SKM-1 (cell line): ENCODE data around the gene CSNK1G1.
"Not testable (repeated sequence)": the region's sequence is repeated elsewhere in the genome, so short reads cannot be mapped to it uniquely, and the experiment has no call there.

Source experiments
- DNase-seq: peaks from one replicate; lab custom pipeline; 2025; ENCODE audit not compliant: unreplicated experiment; lab: John Stamatoyannopoulos, UW

The CSNK1G1 gene

GRCh38 chr15:64288999-64289398 lies 67.0 kb downstream of the CSNK1G1 start:
- no peak for DNase-seq

GRCh38 chr15:64288577-64288976 lies 67.4 kb downstream of the CSNK1G1 start:
- no peak for DNase-seq

DNA sequence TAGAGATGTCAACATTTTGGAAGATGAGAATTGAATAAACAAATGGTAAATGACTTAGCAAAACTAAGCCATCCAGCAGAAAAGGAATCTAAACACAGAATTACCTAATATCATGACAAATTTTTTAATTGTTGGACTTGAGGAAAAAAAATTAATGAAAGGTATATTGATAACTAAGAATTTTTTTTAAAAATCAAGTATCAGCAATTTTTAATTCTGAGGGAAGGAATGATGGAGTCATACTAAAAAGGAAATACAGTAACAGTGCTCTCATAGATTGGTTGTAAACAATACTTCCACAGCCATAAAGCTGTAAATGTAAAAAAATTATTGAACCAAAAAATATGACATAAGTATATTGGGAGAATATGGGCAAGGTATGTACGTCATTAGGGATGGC lies 68.0 kb downstream of the CSNK1G1 start:
- no peak for DNase-seq

DNA sequence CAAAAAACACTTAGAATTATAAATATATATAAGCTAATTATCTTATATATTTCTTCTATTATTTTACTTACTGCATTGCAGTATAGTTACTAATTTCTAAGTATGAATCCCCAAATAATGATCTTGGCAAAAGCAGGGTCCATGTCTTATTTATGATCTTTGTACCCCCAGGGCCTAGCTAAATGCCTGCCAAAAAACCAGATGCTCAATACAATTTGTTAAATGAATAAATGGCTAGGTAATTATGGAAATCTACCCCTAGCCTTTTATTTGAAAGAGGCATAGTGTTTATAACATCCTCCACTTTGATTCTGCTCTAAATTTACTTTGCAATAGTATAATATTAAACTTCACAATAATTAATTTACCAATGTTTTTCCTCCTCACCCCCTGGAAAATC lies 69.5 kb downstream of the CSNK1G1 start:
- DNase-seq: no peak

DNA sequence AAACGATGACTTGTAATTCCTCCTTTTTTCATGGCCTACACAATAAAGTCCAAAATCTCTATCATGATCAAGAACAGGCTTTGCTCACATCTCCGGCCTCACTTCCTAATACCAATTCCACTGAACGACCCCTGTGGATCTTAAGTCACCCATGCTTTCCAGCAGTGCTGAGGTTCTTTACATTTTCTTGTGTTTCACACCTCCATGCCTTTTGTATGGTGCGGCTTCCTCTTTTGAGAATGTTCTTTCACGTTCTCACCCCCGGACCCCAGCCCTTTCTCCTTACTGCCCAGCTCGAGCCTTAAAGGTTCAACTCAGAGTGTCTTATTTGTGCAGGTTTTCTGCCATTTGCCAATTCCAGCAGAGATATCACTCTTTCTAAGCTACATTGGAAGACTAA lies 70.1 kb downstream of the CSNK1G1 start:
- DNase-seq: no peak

GRCh38 chr15:64285150-64285549 lies 70.8 kb downstream of the CSNK1G1 start:
- DNase-seq: no peak

- peak; percentile 71 for DNase-seq
These were observed 71.9 kb downstream of the CSNK1G1 start for GRCh38 chr15:64284042-64284441.

- DNase-seq: no peak
These were observed 73.3 kb downstream of the CSNK1G1 start for GRCh38 chr15:64282701-64283100.

DNA sequence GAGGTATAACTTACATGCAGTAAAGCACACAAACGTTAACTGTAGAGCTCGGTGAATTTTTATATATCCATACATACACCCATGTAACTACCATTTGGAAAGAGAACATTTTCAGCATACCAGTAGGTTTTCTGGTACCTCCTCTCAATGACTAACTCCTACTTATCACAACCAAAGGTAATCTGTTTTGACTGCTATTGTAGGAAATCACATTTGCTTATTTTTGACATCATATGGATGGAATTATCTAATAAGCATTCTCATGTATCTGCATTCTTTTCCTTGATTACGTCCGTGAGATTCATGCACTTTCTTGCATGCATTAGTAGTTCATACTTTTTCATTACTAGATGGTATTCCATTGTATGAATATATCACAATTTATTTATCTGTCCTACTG lies 76.8 kb downstream of the CSNK1G1 start:
- no peak for DNase-seq

- DNase-seq: no peak
These were observed 80.0 kb downstream of the CSNK1G1 start for GRCh38 chr15:64275934-64276333.

DNA sequence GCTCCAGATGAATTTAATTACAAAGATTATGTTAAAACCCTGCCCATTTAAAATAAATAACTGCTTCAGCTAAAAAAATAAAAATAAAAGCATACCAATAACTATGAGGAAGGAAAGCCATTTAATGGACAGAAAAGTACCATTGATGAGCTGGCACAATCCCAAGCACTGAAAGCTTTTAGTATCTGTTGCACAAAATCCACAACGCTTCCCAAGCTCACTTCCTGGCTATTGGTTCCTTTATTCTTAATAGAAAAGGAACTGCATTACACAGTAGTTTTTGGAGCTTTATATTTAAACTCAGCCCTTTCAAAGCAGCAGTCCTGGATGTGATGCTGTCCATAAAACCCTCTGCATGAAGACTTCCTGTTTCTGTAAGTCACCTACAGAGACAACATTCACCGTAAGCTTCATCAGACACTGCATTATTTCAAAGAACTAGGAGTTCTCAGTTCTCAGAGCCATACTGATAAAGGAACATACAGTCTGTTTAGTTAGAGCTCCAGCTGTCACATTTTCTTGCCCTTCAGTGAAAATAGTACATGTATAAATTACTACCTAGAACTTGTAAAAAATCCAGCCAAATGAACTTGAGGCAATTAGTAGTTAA lies 81.5 kb downstream of the CSNK1G1 start:
- no peak for DNase-seq

DNA sequence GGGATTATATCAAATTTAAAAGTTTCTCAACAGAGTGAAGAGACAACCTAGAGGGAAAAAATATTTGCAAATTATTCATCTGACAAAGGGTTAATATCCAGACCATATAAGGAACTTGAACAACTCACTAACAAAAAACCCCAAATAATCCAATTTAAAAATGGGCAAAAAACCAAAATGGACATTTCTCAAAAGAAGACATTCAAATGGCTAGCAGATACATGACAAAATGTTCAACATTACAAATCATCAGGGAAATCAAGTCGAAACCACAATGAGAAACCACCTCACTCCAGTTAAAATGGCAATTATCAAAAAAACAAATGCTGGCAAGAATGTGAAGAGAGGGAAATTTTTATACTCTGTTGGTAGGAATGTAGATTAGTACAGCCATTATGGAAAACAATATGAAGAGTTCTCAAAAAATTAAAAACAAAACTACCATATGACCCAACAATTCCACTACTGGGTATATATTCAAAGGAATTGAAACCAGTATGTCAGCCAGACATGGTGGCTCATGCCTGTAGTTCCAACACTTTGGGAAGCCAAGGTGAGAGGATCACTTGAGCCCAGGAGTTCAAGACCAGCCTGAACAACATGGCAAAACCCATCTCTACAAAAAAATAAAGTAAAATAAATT lies 88.5 kb downstream of the CSNK1G1 start:
- no peak for DNase-seq

- DNase-seq: not testable (repeated sequence)
These were observed 90.8 kb downstream of the CSNK1G1 start for GRCh38 chr15:64265188-64265587.

GRCh38 chr15:64264502-64264901 lies 91.5 kb downstream of the CSNK1G1 start:
- no peak for DNase-seq

DNA sequence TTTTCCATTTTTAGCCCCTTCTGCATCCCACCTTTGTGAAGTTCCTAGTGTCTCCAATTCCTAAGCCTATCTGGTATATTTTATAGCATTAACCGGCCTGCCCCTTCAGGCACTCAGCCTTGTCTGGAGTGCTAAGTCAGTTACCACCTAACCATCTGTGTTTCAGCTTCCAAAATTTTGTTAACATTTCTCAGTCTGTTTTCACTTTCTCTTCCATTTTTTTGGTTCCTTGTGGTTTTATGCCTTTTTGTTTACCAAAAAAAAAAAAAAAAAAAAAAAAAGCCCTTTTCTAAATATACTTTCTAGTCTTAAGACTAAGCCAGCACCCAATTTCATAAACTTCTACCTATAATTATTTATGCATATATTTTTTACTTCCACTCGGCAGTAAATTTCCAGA lies 92.4 kb downstream of the CSNK1G1 start:
- DNase-seq: no peak

GRCh38 chr15:64256051-64256450 lies 99.9 kb downstream of the CSNK1G1 start:
- no peak for DNase-seq

GRCh38 chr15:64251658-64252057 lies 104.3 kb downstream of the CSNK1G1 start:
- DNase-seq: no peak

GRCh38 chr15:64251121-64251520 lies 104.9 kb downstream of the CSNK1G1 start:
- no peak for DNase-seq

DNA sequence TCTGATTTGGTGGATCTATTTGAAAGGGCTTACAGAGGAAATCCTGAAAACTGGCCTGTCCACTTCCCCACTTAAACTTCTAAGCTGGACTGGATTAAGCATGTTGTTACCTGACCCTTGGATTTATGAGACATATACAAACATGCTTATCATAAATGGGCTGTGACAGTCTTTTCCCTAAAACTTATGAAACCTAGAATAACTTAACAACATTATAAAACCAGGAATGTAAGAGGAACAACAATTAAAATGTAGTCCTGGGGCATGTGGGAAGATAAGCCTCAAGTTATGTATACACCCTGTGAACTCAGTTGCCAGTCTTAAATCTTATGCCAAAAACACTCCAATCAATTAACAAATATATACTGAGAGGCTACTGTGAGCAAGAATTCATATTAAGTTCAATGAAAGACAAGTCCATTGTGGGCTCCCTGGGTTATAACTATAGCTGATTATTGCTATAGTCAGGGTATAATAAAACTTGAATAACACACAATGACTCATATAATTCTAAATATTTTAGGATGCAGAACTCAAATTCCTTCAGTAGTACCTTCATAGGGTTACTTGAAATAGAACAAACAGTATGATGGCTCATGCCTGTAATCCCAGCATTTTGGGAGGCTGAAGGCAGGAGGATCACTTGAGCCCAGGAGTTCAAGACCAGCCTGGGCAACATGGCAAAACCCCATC lies 105.9 kb downstream of the CSNK1G1 start:
- no peak for DNase-seq

- DNase-seq: no peak
These were observed 106.6 kb downstream of the CSNK1G1 start for GRCh38 chr15:64249406-64249805.

- DNase-seq: no peak
These were observed 107.9 kb downstream of the CSNK1G1 start for GRCh38 chr15:64247906-64248541.

DNA sequence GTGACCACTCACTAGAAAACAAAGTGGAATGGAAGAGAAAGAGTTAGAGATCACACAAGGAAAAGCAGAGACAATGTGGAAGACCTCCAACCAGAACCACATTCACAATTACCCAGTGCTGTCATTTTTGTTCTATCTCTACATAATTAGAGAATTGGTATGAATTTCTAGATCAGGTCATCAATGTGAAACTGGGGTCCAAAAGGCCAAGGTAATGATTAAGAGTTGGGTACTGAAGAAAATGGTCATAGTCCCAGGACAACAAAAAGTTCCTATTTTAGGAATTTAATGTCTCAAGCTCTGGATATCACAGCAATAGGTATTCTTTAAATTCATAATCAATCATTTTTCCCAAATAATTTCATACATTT lies 108.5 kb downstream of the CSNK1G1 start:
- no peak for DNase-seq
